Hematopoietic multipotent progenitor cell treated with erythropoietin and hydrocortisone succinate and interleukin-3 and kit ligand, for 8 days (in vitro differentiated cells): Measurements from ENCODE around the gene ANKRD34A.

Source experiments
- DNase-seq: peaks from one replicate; pipeline ENCODE4 v3.0.0-alpha.2; 2015

The ANKRD34A gene

GRCh38 chr1:145990249-145990855 is 26.0 kb upstream of the ANKRD34A start:
- no peak for DNase-seq

- no peak for DNase-seq
These were observed 24.4 kb upstream of the ANKRD34A start for GRCh38 chr1:145988773-145989172.

GRCh38 chr1:145987926-145988325 is 23.6 kb upstream of the ANKRD34A start:
- no peak for DNase-seq

GRCh38 chr1:145986551-145986950 is 22.2 kb upstream of the ANKRD34A start:
- DNase-seq: no peak

GRCh38 chr1:145985502-145986439 is 21.4 kb upstream of the ANKRD34A start:
- DNase-seq: no peak

GRCh38 chr1:145985129-145985501 is 20.7 kb upstream of the ANKRD34A start:
- no peak for DNase-seq

GRCh38 chr1:145983960-145984830 is 19.8 kb upstream of the ANKRD34A start:
- no peak for DNase-seq

- no peak for DNase-seq
These were observed 18.9 kb upstream of the ANKRD34A start for GRCh38 chr1:145983206-145983675.

- DNase-seq: no peak
These were observed 17.8 kb upstream of the ANKRD34A start for GRCh38 chr1:145982010-145982723.

- no peak for DNase-seq
These were observed 16.2 kb upstream of the ANKRD34A start for GRCh38 chr1:145980457-145980994.

- no peak for DNase-seq
These were observed 15.5 kb upstream of the ANKRD34A start for GRCh38 chr1:145979746-145980456.

GRCh38 chr1:145978854-145979745 is 14.7 kb upstream of the ANKRD34A start:
- peak; percentile 100 for DNase-seq

- DNase-seq: no peak
These were observed 14.1 kb upstream of the ANKRD34A start for GRCh38 chr1:145978471-145978853.

GRCh38 chr1:145977486-145978470 is 13.4 kb upstream of the ANKRD34A start:
- DNase-seq: peak; percentile 92

- no peak for DNase-seq
These were observed 12.6 kb upstream of the ANKRD34A start for GRCh38 chr1:145977016-145977415.

GRCh38 chr1:145975216-145975615 is 10.8 kb upstream of the ANKRD34A start:
- no peak for DNase-seq

GRCh38 chr1:145974721-145975120 is 10.3 kb upstream of the ANKRD34A start:
- no peak for DNase-seq

- DNase-seq: no peak
These were observed 8.2 kb upstream of the ANKRD34A start for GRCh38 chr1:145972580-145972979.

GRCh38 chr1:145967288-145967687 is 2.9 kb upstream of the ANKRD34A start:
- DNase-seq: no peak
